PC-9 (cell line): Measurements from ENCODE around the gene WSCD2.

Source experiments
- EZH2 ChIP-seq: fragments of 200-600 bp; sonication (generic); IDR thresholded peaks from 2 replicates; pipeline ENCODE4 v1.8.0; 2017; ENCODE audit warnings: antibody characterized with exemption, low read depth
- TF ChIP-seq, protein P1 (sequence below): fragments of 200-600 bp; sonication (generic); conservative IDR thresholded peaks from 2 replicates; pipeline ENCODE4 v1.6.1; 2017; ENCODE audit warnings: mixed run types, antibody characterized with exemption, mild to moderate bottlenecking, moderate library complexity

DNA sequence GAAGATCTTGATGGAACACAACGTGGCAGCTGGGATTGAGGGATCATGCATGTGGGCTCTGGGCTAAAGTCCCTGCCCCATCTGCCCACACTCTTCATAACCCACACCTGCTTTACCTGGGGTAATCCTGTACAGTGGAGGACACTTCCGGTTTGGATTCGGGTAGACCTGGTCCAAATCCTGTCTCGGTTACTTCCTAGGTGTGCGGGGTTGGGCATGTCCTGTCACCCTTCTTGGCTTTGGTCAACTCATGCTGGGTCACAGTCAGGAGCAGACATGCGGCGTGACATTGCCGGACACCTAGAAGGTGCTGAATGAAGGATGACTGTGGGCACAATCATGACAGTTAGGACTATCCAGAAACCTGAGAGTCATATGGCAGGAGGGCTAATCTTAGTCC is 30.7 kb upstream of the WSCD2 start:
- TF ChIP-seq, protein P1, sequence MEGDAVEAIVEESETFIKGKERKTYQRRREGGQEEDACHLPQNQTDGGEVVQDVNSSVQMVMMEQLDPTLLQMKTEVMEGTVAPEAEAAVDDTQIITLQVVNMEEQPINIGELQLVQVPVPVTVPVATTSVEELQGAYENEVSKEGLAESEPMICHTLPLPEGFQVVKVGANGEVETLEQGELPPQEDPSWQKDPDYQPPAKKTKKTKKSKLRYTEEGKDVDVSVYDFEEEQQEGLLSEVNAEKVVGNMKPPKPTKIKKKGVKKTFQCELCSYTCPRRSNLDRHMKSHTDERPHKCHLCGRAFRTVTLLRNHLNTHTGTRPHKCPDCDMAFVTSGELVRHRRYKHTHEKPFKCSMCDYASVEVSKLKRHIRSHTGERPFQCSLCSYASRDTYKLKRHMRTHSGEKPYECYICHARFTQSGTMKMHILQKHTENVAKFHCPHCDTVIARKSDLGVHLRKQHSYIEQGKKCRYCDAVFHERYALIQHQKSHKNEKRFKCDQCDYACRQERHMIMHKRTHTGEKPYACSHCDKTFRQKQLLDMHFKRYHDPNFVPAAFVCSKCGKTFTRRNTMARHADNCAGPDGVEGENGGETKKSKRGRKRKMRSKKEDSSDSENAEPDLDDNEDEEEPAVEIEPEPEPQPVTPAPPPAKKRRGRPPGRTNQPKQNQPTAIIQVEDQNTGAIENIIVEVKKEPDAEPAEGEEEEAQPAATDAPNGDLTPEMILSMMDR = no peak
- no peak for TF ChIP-seq EZH2
